22Rv1 (cell line): ENCODE measurements around the gene ZNF581.

ENCODE experiments used
- H3K27ac ChIP-seq: fragments of 450-650 bp; 2 replicates; pipeline ENCODE4 v1.5.1; 2017
- CTCF ChIP-seq: fragments of 450-650 bp; IDR thresholded peaks from 2 replicates; pipeline ENCODE4 v1.5.1; 2017; ENCODE audit warnings: mild to moderate bottlenecking
- ZFX ChIP-seq: fragments of 450-650 bp; IDR thresholded peaks from 2 replicates; pipeline ENCODE4 v1.6.1; 2017; ENCODE audit warnings: antibody characterized with exemption, borderline replicate concordance

The ZNF581 gene

DNA sequence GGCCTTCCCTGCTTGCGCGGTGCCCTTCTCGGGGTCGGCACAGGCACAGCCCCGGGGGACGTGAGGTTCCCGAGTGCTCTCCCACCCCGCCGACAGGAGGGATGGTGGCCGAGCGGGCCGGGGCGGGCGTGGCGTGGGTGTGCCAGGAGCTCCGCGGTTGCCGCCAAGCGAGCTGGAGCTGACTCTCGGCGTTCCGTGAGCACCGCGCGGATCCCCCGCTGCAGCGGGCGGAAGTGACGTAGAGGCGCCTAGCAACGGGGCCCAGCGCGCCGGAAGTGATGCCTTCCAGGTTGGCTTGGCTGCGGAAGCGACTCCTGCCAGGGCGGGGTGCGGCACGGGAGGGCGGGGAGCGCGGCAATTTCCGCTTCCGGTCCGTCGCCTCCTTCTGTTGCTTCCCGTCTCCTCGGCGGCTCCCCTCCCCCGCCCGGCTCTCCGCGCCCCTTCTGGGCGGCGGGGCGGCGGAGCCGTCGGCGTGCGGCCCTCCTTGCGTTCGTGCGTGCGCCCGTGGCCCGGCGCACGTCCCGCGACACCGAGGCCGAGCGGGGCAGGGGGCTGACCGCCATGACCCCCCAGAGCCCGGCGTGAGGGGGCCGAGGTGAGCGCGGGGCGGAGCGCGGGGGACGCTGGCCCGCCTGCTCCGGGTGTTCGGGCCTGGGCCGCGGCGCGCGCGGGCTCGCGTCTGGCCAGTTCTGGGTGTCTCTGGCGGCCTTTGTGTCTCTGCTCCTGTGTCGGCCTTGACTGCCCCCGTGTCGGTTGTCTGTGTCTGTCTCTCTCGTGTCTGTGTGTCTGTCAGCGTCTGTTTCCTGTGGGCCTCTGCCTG lies 31.6 kb downstream of the ZNF581 start, which contains the start of gene EPN1:
EPN1 (plus strand) TSS at position 386 of the 820 bp plus-strand sequence. CDS start 3,402 bp downstream, outside the sequence.
- H3K27ac ChIP-seq, result peak within 1 kb of the TSS; percentile 78
- TF ChIP-seq CTCF, result no peak
- TF ChIP-seq ZFX, result no peak

DNA sequence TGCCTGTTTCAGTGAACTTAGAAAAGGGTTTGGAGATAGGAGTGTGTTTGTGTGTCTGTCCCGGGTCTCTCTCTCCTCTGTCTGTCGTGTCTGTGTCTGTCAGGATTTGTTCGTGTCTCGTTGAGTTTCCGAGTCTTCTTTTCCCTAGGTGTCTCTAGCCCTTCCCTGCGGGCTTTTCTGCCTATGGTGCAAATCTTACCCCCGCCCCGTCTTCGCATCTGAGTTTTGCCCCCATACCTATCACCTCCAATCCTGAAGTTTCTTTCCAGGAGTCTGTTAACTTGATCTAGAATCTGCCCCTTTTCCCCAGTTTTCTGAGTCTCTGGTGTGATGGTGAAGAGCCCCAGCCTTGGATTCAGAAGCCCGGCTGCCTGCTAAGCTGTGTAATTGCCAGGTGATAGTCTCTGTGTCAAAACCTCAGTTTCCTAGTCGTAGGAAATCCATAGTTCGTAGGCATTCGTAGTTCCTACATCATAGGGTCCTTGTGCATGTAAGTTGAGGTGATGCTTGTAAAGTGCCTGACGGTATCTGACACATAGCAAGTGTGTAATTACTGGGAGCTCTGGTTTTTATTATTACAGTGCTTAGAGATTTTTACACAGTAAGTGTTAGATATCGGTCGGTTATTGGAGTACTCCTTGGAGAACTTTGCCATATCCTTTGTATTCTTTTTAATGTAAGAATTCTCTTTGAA lies 32.4 kb downstream of the ZNF581 start:
- no peak for TF ChIP-seq CTCF
- peak overlapping the region; percentile 78 for H3K27ac ChIP-seq

DNA sequence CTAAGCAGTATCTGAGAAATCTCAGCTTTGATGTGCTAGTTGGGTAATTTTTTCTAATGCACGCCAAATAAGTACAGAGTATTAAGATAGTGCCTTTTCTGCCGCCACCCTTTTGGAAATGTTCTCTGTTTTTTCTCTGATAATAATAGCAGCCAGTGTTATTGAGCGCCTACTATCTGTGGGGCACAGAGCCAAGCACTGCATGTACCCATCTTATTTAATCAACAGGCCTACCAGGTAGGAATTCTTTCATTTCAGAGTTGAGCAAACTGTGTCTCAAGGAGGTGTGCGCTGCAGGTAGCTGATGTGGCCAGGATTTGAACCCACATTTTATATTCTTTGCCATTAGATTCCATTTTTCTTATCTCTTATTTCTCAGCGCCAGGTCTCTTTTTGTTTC lies 32.9 kb downstream of the ZNF581 start:
- TF ChIP-seq CTCF, result peak; percentile 73
- no peak for TF ChIP-seq ZFX

DNA sequence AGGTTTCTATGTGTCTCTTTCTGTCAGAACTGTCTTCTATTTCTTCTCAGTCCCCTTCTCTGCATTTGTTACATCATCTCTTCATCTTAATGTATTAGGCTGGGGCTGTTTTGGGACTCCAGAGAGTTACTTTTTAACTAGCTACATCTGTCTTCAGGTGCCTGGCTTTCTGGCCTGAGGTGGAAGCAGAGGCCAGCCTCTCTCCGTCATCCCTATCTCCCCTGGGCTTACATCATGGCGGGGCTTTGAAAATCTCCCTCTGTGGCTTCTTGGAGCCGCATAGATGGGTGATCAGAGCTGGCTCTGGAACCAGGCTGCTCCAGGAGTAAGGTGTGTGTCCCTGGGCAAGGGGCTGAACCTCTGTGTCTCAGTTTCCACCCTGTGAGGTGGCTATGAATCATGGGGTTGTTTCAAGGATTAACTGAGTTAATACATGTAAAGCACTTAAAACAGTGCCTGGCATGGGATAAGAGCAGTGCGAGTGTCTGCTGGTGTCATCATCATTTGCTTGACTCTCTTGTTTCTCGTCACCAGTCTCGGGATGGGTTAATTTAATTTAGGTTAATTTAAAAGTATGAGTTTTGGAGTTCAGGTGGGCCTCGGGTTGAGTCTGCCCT lies 33.5 kb downstream of the ZNF581 start:
- TF ChIP-seq ZFX (no peak), CTCF (no peak)
- peak overlapping the region; percentile 78 for H3K27ac ChIP-seq

More for the DNA sequence above, 32.9 kb downstream of the ZNF581 start:
- H3K27ac ChIP-seq, result peak overlapping the region; percentile 78

- no peak for TF ChIP-seq ZFX
- TF ChIP-seq CTCF, result no peak
- H3K27ac ChIP-seq, result no peak overlapping the region
These were observed 34.2 kb downstream of the ZNF581 start for GRCh38 chr19:55677572-55678028.

GRCh38 chr19:55678121-55678671 lies 34.7 kb downstream of the ZNF581 start:
- TF ChIP-seq ZFX, result no peak
- no peak for TF ChIP-seq CTCF
- H3K27ac ChIP-seq, result no peak overlapping the region
